Dermis blood vessel endothelial cell (primary cell): Measurements from ENCODE around the gene ZNF606. TPM values are rescaled to one million over a fixed set of nuclear protein-coding genes. Genes with fewer than 3 reads are reported as not detected.

Source experiments
- total RNA-seq: library from RNA; depleted of rRNA; stranded (reverse); fragments of >200 nt; gene quantifications from 2 replicates; pipeline ENCODE4 v1.2.3, GENCODE V29; 2014

Gene ZNF606
- total RNA-seq, 1 donor from 2014 or later, result 16.7 TPM

Other genes with a start within 250 kb of the ZNF606 start
- 13.1 and 31.0 TPM in 2 replicates for gene ZNF586, start 233.1 kb downstream of the ZNF606 start, total RNA-seq
- 7.4 and 9.9 TPM in 2 replicates for gene ZNF552, start 187.9 kb downstream of the ZNF606 start, total RNA-seq
- 24.2 and 27.2 TPM in 2 replicates for gene ZNF587B, start 172.5 kb downstream of the ZNF606 start, total RNA-seq
- 29.4 and 36.3 TPM in 2 replicates for gene ZNF587, start 153.0 kb downstream of the ZNF606 start, total RNA-seq
- 4.1 and 4.6 TPM in 2 replicates for gene ZNF814, start 113.8 kb downstream of the ZNF606 start, total RNA-seq
- 15.2 and 18.9 TPM in 2 replicates for gene ZNF417, start 86.2 kb downstream of the ZNF606 start, total RNA-seq
- 4.3 and 4.9 TPM in 2 replicates for gene ZNF418, start 67.4 kb downstream of the ZNF606 start, total RNA-seq
- gene ZNF256, start 55.1 kb downstream of the ZNF606 start, total RNA-seq, result 4.1 and 4.5 TPM in 2 replicates
- gene C19orf18, start 28.3 kb downstream of the ZNF606 start, total RNA-seq, result 0.34 TPM in 1 of 2 replicates, not detected in the other
- gene ZSCAN1, start 31.2 kb upstream of the ZNF606 start, total RNA-seq, result not detected in 2 replicates
- gene ZNF135, start 56.5 kb upstream of the ZNF606 start, total RNA-seq, result 1.7 and 2.4 TPM in 2 replicates
- gene ZSCAN18, start 95.4 kb upstream of the ZNF606 start, total RNA-seq, result 44.4 and 45.1 TPM in 2 replicates
- 13.1 and 14.6 TPM in 2 replicates for gene ZNF329, start 148.0 kb upstream of the ZNF606 start, total RNA-seq
- 21.0 and 21.3 TPM in 2 replicates for gene ZNF274, start 180.2 kb upstream of the ZNF606 start, total RNA-seq
- gene ZNF544, start 226.1 kb upstream of the ZNF606 start, total RNA-seq, result 57.9 and 67.4 TPM in 2 replicates